ENCODE measurements around the gene GNAI3.

Gene GNAI3

GRCh38 chr1:109613361-109614147, 65.1 kb downstream of the GNAI3 start:
- no peaks in the 10 kb centered on the region for H3K27me3 ChIP-seq (replicated peaks; ENCODE audit: control insufficient read depth, insufficient read depth, low read length, poor library complexity, severe bottlenecking)
- H3K4me3 ChIP-seq (ENCODE audit: insufficient read depth, low read depth, low read length, poor library complexity, severe bottlenecking): no peak overlapping the region
- H3K9me3 ChIP-seq (ENCODE audit: control insufficient read depth, low read length): no peaks in the 10 kb centered on the region
- no peak for DNase-seq
- H3K27ac ChIP-seq (ENCODE audit: insufficient read depth, low read length, poor library complexity, severe bottlenecking): no peak overlapping the region
- H3K4me1 ChIP-seq (ENCODE audit: control insufficient read depth, insufficient read depth, low read length, poor library complexity, severe bottlenecking): peaks cover 25% of the 10 kb centered on the region
- H3K36me3 ChIP-seq (ENCODE audit: control insufficient read depth, insufficient read depth, low read length): no peaks in the 10 kb centered on the region

DNA sequence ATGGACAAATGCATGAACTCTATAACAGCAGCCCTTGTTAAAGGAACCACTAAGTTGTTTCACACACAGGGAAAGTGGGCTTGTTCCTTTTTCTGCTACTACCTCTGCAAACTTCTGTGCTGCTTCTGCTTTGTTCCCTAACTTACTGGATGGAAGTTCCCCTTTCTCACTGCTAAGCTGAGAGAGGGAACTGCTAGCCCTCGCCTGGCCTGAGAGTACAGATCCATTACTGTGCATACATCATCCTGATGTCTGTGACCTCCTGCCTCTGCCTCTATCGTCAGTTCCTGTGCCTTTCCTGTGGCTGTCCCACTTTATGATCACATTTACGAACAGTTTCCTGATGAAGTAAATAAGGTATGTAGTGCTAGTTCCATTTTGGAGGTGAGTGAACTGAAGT, 67.5 kb downstream of the GNAI3 start:
- no peaks in the 10 kb centered on the region for H3K9me3 ChIP-seq (ENCODE audit: control insufficient read depth, low read length)
- peaks cover 37% of the 10 kb centered on the region for H3K4me1 ChIP-seq (ENCODE audit: control insufficient read depth, insufficient read depth, low read length, poor library complexity, severe bottlenecking)
- no peak overlapping the region for H3K4me3 ChIP-seq (ENCODE audit: insufficient read depth, low read depth, low read length, poor library complexity, severe bottlenecking)
- no peaks in the 10 kb centered on the region for H3K27me3 ChIP-seq (replicated peaks; ENCODE audit: control insufficient read depth, insufficient read depth, low read length, poor library complexity, severe bottlenecking)
- H3K36me3 ChIP-seq (ENCODE audit: control insufficient read depth, insufficient read depth, low read length): no peaks in the 10 kb centered on the region
- peak in 1 of 3 donors; percentile 30 for DNase-seq
- H3K27ac ChIP-seq (ENCODE audit: insufficient read depth, low read length, poor library complexity, severe bottlenecking): peak overlapping the region; percentile 44

GRCh38 chr1:109616391-109616790, 68.0 kb downstream of the GNAI3 start:
- H3K4me3 ChIP-seq (ENCODE audit: insufficient read depth, low read depth, low read length, poor library complexity, severe bottlenecking): no peak overlapping the region
- peaks cover 38% of the 10 kb centered on the region for H3K4me1 ChIP-seq (ENCODE audit: control insufficient read depth, insufficient read depth, low read length, poor library complexity, severe bottlenecking)
- no peaks in the 10 kb centered on the region for H3K9me3 ChIP-seq (ENCODE audit: control insufficient read depth, low read length)
- peak overlapping the region; percentile 44 for H3K27ac ChIP-seq (ENCODE audit: insufficient read depth, low read length, poor library complexity, severe bottlenecking)
- DNase-seq: no peak
- no peaks in the 10 kb centered on the region for H3K36me3 ChIP-seq (ENCODE audit: control insufficient read depth, insufficient read depth, low read length)
- H3K27me3 ChIP-seq (replicated peaks; ENCODE audit: control insufficient read depth, insufficient read depth, low read length, poor library complexity, severe bottlenecking): no peaks in the 10 kb centered on the region

GRCh38 chr1:109617291-109617801, 68.9 kb downstream of the GNAI3 start:
- DNase-seq: no peak
- Histone ChIP-seq H3K27me3 (replicated peaks; ENCODE audit: control insufficient read depth, insufficient read depth, low read length, poor library complexity, severe bottlenecking) (no peaks in the 10 kb centered on the region), H3K27ac (ENCODE audit: insufficient read depth, low read length, poor library complexity, severe bottlenecking) (peak overlapping the region; percentile 44), H3K4me1 (ENCODE audit: control insufficient read depth, insufficient read depth, low read length, poor library complexity, severe bottlenecking) (peaks cover 48% of the 10 kb centered on the region), H3K36me3 (ENCODE audit: control insufficient read depth, insufficient read depth, low read length) (no peaks in the 10 kb centered on the region), H3K4me3 (ENCODE audit: insufficient read depth, low read depth, low read length, poor library complexity, severe bottlenecking) (no peak overlapping the region), H3K9me3 (ENCODE audit: control insufficient read depth, low read length) (no peaks in the 10 kb centered on the region)

GRCh38 chr1:109618661-109619575, 70.5 kb downstream of the GNAI3 start:
- peak overlapping the region; percentile 78 for H3K4me3 ChIP-seq (ENCODE audit: insufficient read depth, low read depth, low read length, poor library complexity, severe bottlenecking)
- H3K36me3 ChIP-seq (ENCODE audit: control insufficient read depth, insufficient read depth, low read length): no peaks in the 10 kb centered on the region
- H3K9me3 ChIP-seq (ENCODE audit: control insufficient read depth, low read length): no peaks in the 10 kb centered on the region
- peaks cover 64% of the 10 kb centered on the region for H3K4me1 ChIP-seq (ENCODE audit: control insufficient read depth, insufficient read depth, low read length, poor library complexity, severe bottlenecking)
- no peak for DNase-seq
- H3K27ac ChIP-seq (ENCODE audit: insufficient read depth, low read length, poor library complexity, severe bottlenecking): peak overlapping the region; percentile 97
- H3K27me3 ChIP-seq (replicated peaks; ENCODE audit: control insufficient read depth, insufficient read depth, low read length, poor library complexity, severe bottlenecking): no peaks in the 10 kb centered on the region

- H3K4me1 ChIP-seq (ENCODE audit: control insufficient read depth, insufficient read depth, low read length, poor library complexity, severe bottlenecking): peaks cover 72% of the 10 kb centered on the region
- H3K27me3 ChIP-seq (replicated peaks; ENCODE audit: control insufficient read depth, insufficient read depth, low read length, poor library complexity, severe bottlenecking): no peaks in the 10 kb centered on the region
- DNase-seq: peak; percentile 68 to 77 (median 70)
- H3K9me3 ChIP-seq (ENCODE audit: control insufficient read depth, low read length): no peaks in the 10 kb centered on the region
- H3K27ac ChIP-seq (ENCODE audit: insufficient read depth, low read length, poor library complexity, severe bottlenecking): peak within 1 kb of the TSS; percentile 97
- no peaks in the 10 kb centered on the region for H3K36me3 ChIP-seq (ENCODE audit: control insufficient read depth, insufficient read depth, low read length)
- peak within 1 kb of the TSS; percentile 78 for H3K4me3 ChIP-seq (ENCODE audit: insufficient read depth, low read depth, low read length, poor library complexity, severe bottlenecking)
These were observed 71.4 kb downstream of the GNAI3 start, which contains the start of the genes AMPD2 and GNAT2 for GRCh38 chr1:109619576-109620400. Gene AMPD2 (plus strand): TSS chr1:109619837. CDS start chr1:109621176, 1,339 bp downstream. Gene GNAT2 (minus strand): TSS chr1:109619616. CDS start chr1:109612870, 6,746 bp downstream.

- Histone ChIP-seq H3K9me3 (ENCODE audit: control insufficient read depth, low read length) (no peaks in the 10 kb centered on the region), H3K27ac (ENCODE audit: insufficient read depth, low read length, poor library complexity, severe bottlenecking) (peak overlapping the region; percentile 97), H3K36me3 (ENCODE audit: control insufficient read depth, insufficient read depth, low read length) (peaks cover 2% of the 10 kb centered on the region), H3K27me3 (replicated peaks; ENCODE audit: control insufficient read depth, insufficient read depth, low read length, poor library complexity, severe bottlenecking) (no peaks in the 10 kb centered on the region), H3K4me3 (ENCODE audit: insufficient read depth, low read depth, low read length, poor library complexity, severe bottlenecking) (peak overlapping the region; percentile 78), H3K4me1 (ENCODE audit: control insufficient read depth, insufficient read depth, low read length, poor library complexity, severe bottlenecking) (peaks cover 74% of the 10 kb centered on the region)
- DNase-seq: no peak
These were observed 72.0 kb downstream of the GNAI3 start for GRCh38 chr1:109620401-109620791.

- Histone ChIP-seq H3K4me1 (ENCODE audit: control insufficient read depth, insufficient read depth, low read length, poor library complexity, severe bottlenecking) (peaks cover 71% of the 10 kb centered on the region), H3K4me3 (ENCODE audit: insufficient read depth, low read depth, low read length, poor library complexity, severe bottlenecking) (peak overlapping the region; percentile 78), H3K9me3 (ENCODE audit: control insufficient read depth, low read length) (no peaks in the 10 kb centered on the region)
These were observed 72.4 kb downstream of the GNAI3 start for GRCh38 chr1:109620841-109621286.

More at GRCh38 chr1:109620841-109621286, 72.4 kb downstream of the GNAI3 start:
- no peaks in the 10 kb centered on the region for H3K27me3 ChIP-seq (replicated peaks; ENCODE audit: control insufficient read depth, insufficient read depth, low read length, poor library complexity, severe bottlenecking)
- peak; percentile 94 to 97 (median 95) for DNase-seq
- peaks cover 7% of the 10 kb centered on the region for H3K36me3 ChIP-seq (ENCODE audit: control insufficient read depth, insufficient read depth, low read length)
- peak overlapping the region; percentile 97 for H3K27ac ChIP-seq (ENCODE audit: insufficient read depth, low read length, poor library complexity, severe bottlenecking)
